ENCODE data around the gene FUCA2. TPM values are rescaled to one million over a fixed set of nuclear protein-coding genes. Genes with fewer than 3 reads are reported as not detected.
A peak's percentile ranks its signal among the peaks of the same experiment; 100 is the strongest.

The FUCA2 gene
- total RNA-seq, 1 donor from 2014 or later: 53.1 TPM

- peaks cover 16% of the 10 kb centered on the region for H3K36me3 ChIP-seq
- intact Hi-C loops (cut with DNase I): no loop called here
- no peak overlapping the region for H3K4me3 ChIP-seq
- ATAC-seq (no peak), DNase-seq (no peak)
- H3K4me1 ChIP-seq: no peaks in the 10 kb centered on the region
- no peak for TF ChIP-seq CTCF (IDR thresholded peaks at IDR 0.05)
- no peak overlapping the region for H3K27ac ChIP-seq
- no peaks in the 10 kb centered on the region for H3K27me3 ChIP-seq (ENCODE audit: low read depth)
- H3K9me3 ChIP-seq: no peaks in the 10 kb centered on the region
These were observed 46.0 kb downstream of the FUCA2 start for GRCh38 chr6:143465546-143465945.

GRCh38 chr6:143457563-143458359 is 53.8 kb downstream of the FUCA2 start:
- Histone ChIP-seq H3K27me3 (ENCODE audit: low read depth) (no peaks in the 10 kb centered on the region), H3K4me3 (no peak overlapping the region), H3K9me3 (no peaks in the 10 kb centered on the region), H3K27ac (peak overlapping the region; percentile 31), H3K4me1 (no peaks in the 10 kb centered on the region), H3K36me3 (peaks cover 12% of the 10 kb centered on the region)
- no peak for TF ChIP-seq CTCF (IDR thresholded peaks at IDR 0.05)
- DNase-seq (no peak), ATAC-seq (peak; percentile 76 to 88)
- intact Hi-C loops (cut with DNase I): no loop called here

- peaks cover 18% of the 10 kb centered on the region for H3K4me1 ChIP-seq
- H3K27ac ChIP-seq: peak overlapping the region; percentile 82
- intact Hi-C loops (cut with DNase I): no loop called here
- H3K36me3 ChIP-seq: no peaks in the 10 kb centered on the region
- TF ChIP-seq CTCF (IDR thresholded peaks at IDR 0.05): no peak
- no peaks in the 10 kb centered on the region for H3K9me3 ChIP-seq
- peak overlapping the region; percentile 79 for H3K4me3 ChIP-seq
- ATAC-seq (no peak), DNase-seq (no peak)
- H3K27me3 ChIP-seq (ENCODE audit: low read depth): no peaks in the 10 kb centered on the region
These were observed 60.0 kb downstream of the FUCA2 start for GRCh38 chr6:143451531-143451930.

- H3K27ac ChIP-seq: peak within 1 kb of the TSS; percentile 82
- H3K9me3 ChIP-seq: no peaks in the 10 kb centered on the region
- no peak for TF ChIP-seq CTCF (IDR thresholded peaks at IDR 0.05)
- peak within 1 kb of the TSS; percentile 79 for H3K4me3 ChIP-seq
- H3K4me1 ChIP-seq: peaks cover 18% of the 10 kb centered on the region
- intact Hi-C loops (cut with DNase I): no loop called here
- no peaks in the 10 kb centered on the region for H3K27me3 ChIP-seq (ENCODE audit: low read depth)
- no peaks in the 10 kb centered on the region for H3K36me3 ChIP-seq
- peak; percentile 96 for DNase-seq
- peak; percentile 100 for ATAC-seq
These were observed 60.8 kb downstream of the FUCA2 start, which contains the start of the genes ADAT2 and PEX3 for GRCh38 chr6:143450453-143451371. ADAT2 (minus strand) TSS chr6:143450695; CDS start chr6:143450658, 37 bp downstream. PEX3 (plus strand) TSS chr6:143450805; CDS start chr6:143451043, 238 bp downstream.

GRCh38 chr6:143449714-143450452 is 61.6 kb downstream of the FUCA2 start:
- H3K27me3 ChIP-seq (ENCODE audit: low read depth): no peaks in the 10 kb centered on the region
- H3K4me3 ChIP-seq: peak overlapping the region; percentile 79
- H3K36me3 ChIP-seq: no peaks in the 10 kb centered on the region
- no peaks in the 10 kb centered on the region for H3K9me3 ChIP-seq
- DNase-seq: no peak
- H3K4me1 ChIP-seq: peaks cover 18% of the 10 kb centered on the region
- intact Hi-C loops (cut with DNase I): no loop called here
- ATAC-seq: peak; percentile 3 to 22
- no peak for TF ChIP-seq CTCF (IDR thresholded peaks at IDR 0.05)
- peak overlapping the region; percentile 82 for H3K27ac ChIP-seq

Measured in lower lobe of right lung (tissue), 2 donors.